GM12801 (cell line): Measurements from ENCODE around the gene MMAA.

ENCODE experiments used
- CTCF ChIP-seq: IDR thresholded peaks from one replicate; pipeline ENCODE4 v1.5.1; 2011; ENCODE audit warnings: control low read depth; ENCODE audit not compliant: insufficient read length; ENCODE audit errors: extremely low read depth

MMAA gene

GRCh38 chr4:145605941-145606340, 13.2 kb upstream of the MMAA start:
- TF ChIP-seq CTCF: no peak

- peak; percentile 24 for TF ChIP-seq CTCF
These were observed 9.4 kb upstream of the MMAA start for GRCh38 chr4:145609481-145610427.

- TF ChIP-seq CTCF: no peak
These were observed 5.5 kb upstream of the MMAA start for GRCh38 chr4:145613566-145614232.

- TF ChIP-seq CTCF: no peak
These were observed 5.0 kb upstream of the MMAA start for GRCh38 chr4:145614233-145614610.

- no peak for TF ChIP-seq CTCF
These were observed 814 bp upstream of the MMAA start for GRCh38 chr4:145618210-145618931.

GRCh38 chr4:145619639-145619996, 433 bp downstream of the MMAA start:
- TF ChIP-seq CTCF: no peak

- no peak for TF ChIP-seq CTCF
These were observed 4.6 kb downstream of the MMAA start for GRCh38 chr4:145623831-145624230.
